Heart left ventricle (tissue), 16 donors: ENCODE measurements around the gene PSMD13. TPM values are rescaled to one million over a fixed set of nuclear protein-coding genes. Genes with fewer than 3 reads are reported as not detected.
A peak's percentile ranks its signal among the peaks of the same experiment; 100 is the strongest.

Experiments
- ATAC-seq, 4 donors: fragments of 200-7000 bp; cut with Tn5 transposase; one replicate each; pipeline ENCODE4 v1.9.1; 2020 to 2022; ENCODE audit warnings: moderate library complexity in 4 of 4, mild to moderate bottlenecking in 3 of 4, moderate number of reproducible peaks in 1 of 4
- DNase-seq, 5 donors: peaks; one replicate each; pipeline ENCODE4 v3.0.0-alpha.2; 2020
- H3K27ac ChIP-seq, 12 donors: fragments of 200-600 bp; sonication (generic) in 4 of 12; one replicate each; pipeline versions ENCODE4 v1.5.0 to v1.8.0; 2016 to 2022; ENCODE audit warnings: mild to moderate bottlenecking in 2 of 12
- H3K27me3 ChIP-seq, 9 donors: fragments of 200-600 bp; sonication (generic) in 2 of 9; one replicate each; pipeline versions ENCODE4 v1.5.1 to v1.8.0; 2016 to 2022; ENCODE audit warnings: mild to moderate bottlenecking in 3 of 9
- H3K36me3 ChIP-seq, 9 donors: fragments of 200-600 bp; sonication (generic) in 2 of 9; one replicate each; pipeline versions ENCODE4 v1.5.0 to v1.8.0; 2018 to 2022; ENCODE audit warnings: mild to moderate bottlenecking in 2 of 9
- H3K4me1 ChIP-seq, 12 donors: fragments of 200-600 bp; sonication (generic) in 4 of 12; one replicate each; pipeline versions ENCODE4 v1.5.0 to v1.8.0; 2016 to 2022; ENCODE audit warnings: mild to moderate bottlenecking in 3 of 12
- H3K4me3 ChIP-seq, 12 donors: fragments of 200-600 bp; sonication (generic) in 4 of 12; one replicate each; pipeline versions ENCODE4 v1.5.0 to v1.8.0; 2017 to 2022; ENCODE audit warnings: mild to moderate bottlenecking in 9 of 12, moderate library complexity in 4 of 12
- H3K9me3 ChIP-seq, 12 donors: fragments of 200-600 bp; sonication (generic) in 4 of 12; one replicate each; pipeline versions ENCODE4 v1.5.0 to v1.8.0; 2016 to 2022; ENCODE audit warnings: mild to moderate bottlenecking in 1 of 12
- POLR2A ChIP-seq, 2 donors: fragments of 450-650 bp; IDR thresholded peaks; one replicate each; pipeline ENCODE4 v1.6.1; 2017; ENCODE audit warnings: antibody characterized with exemption in 2 of 2, mild to moderate bottlenecking in 2 of 2, moderate library complexity in 2 of 2
- WGBS, 4 donors: extraction: QIAGEN DNeasy Blood & Tissue Kit in 2 of 4; methylation state at CpG; one replicate each; pipeline versions ENCODE4 v1.1.5 to v1.1.7; 2013 to 2018; 5-methylcytosine and 5-hydroxymethylcytosine counted together
- intact Hi-C, 10 donors: fragments of 100-400 bp; cut with DNase I; formaldehyde crosslinking; loops; one replicate each; pipeline versions ENCODE4 v1.11.1 to v1.14.2; 2022
- polyA plus RNA-seq, 2 donors: library from polyadenylated mRNA; stranded (reverse); fragments of 200-250 nt; gene quantifications; one replicate each; pipeline ENCODE4 v1.2.3, GENCODE V29; 2013
- total RNA-seq, 9 donors: library from RNA; depleted of rRNA in 2 of 9; stranded (reverse); fragments of >200 nt in 2 of 9; fragmentation: NEBNext Ultra II Directional in 3 of 9; extraction: Animal tissue kit (Norgen Biotek cat#: 25700) in 3 of 9; gene quantifications; one replicate each; pipeline versions ENCODE4 v1.1.0 to v1.2.4, GENCODE V29; 2016 to 2023
- TF ChIP-seq, protein P1 (sequence below), 12 donors: fragments of 200-600 bp; sonication (generic) in 4 of 12; IDR thresholded peaks; one replicate each; pipeline versions ENCODE4 v1.5.0 to v1.8.0; 2018 to 2022; ENCODE audit warnings: antibody characterized with exemption in 12 of 12, mild to moderate bottlenecking in 5 of 12
- donor health status: ischemic (EF 13 %, LVEDD 7.1; RV severe dilation, severe dysfunction).
- donor health status: healthy with polysubstance abuse.
- donor health status: DM: no; HTN: yes; CAD: no.
- donor health status: DM: no; HTN: no; CAD: no.
- donor health status: ischemic (EF 25% LVEDD 6.9; RV normal size, moderate dysfunction).
- donor health status: ischemic (EF 25% LVEDD 5.7; RV mildly dilated, moderate dysfunction).
- donor health status: healthy.
- donor health status: DM: yes; HTN: yes; CAD: no.
- donor health status: ischemic (EF 35%, LVEDD 5.7; RV mildly dilated, moderate dysfunction).
- donor health status: nonischemic (EF 11% LVEDD 7.7; RV severe dilation, severe dysfunction).
- donor health status: DM: yes; HTN: yes; CAD: no.
- donor health status: PGD.
- donor health status: ischemic (EF 29% LVEDD 5.4; RV normal size, mild dysfunction).
- donor health status: nonischemic (EF 23%, LVEDD 6.1; RV moderate dilation, normal function).

Gene PSMD13
- total and polyA plus RNA-seq, 11 donors = 75.1 to 140 (median 89.5) TPM

DNA sequence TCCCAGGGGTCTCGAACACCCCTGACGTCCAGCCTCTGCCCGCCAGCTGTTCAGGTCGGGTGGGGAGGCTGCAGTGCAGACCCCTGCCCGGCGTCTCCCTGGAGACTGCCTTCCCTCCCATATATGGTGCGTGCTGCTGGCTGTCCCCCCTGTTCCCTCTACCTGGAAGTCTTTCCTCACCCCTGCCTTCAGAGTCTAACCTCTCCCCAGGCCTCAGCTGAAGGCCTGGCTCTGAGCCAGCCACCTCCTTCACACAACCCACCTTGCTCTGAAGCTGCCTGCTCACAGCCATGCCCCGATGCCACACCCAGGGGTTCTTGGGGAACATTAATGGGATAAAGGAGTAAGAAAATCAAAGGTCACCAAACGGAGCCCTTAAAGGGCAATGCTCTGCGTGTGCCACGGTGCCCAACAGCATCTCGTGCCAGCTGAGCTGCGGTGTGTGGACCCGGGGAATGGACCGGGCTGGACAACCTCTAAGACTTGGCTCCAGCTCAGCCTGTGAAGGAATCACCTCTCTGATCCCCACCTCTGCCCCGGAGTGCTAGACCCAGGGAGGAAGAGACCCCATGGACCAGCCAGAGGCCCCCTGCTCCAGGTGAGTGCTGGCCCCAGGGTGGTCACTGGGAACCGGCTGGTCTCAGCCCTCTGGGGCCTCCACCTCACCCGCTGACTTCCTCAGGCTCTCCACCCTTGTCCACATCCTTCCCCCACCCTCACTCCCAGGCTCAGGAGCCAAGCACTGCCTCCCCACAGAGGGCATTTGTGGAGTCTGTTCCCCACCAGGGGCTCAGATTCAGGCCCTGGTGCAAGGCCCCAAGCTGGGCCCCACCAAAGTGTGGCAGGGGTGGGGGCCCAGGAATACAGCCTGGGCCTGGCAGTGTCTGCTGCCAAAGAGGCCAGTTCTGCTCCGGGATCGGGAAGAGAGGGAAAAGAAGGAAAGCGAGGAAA is 41.5 kb downstream of the PSMD13 start, which contains the start of gene NLRP6:
TSS of gene NLRP6 (plus strand) at position 407 of the 951 bp plus-strand sequence. CDS start at position 570, 163 bp downstream.
- peaks cover 39 to 68% (median 54%) of the 10 kb centered on the region in 9 donors for H3K27me3 ChIP-seq

DNA sequence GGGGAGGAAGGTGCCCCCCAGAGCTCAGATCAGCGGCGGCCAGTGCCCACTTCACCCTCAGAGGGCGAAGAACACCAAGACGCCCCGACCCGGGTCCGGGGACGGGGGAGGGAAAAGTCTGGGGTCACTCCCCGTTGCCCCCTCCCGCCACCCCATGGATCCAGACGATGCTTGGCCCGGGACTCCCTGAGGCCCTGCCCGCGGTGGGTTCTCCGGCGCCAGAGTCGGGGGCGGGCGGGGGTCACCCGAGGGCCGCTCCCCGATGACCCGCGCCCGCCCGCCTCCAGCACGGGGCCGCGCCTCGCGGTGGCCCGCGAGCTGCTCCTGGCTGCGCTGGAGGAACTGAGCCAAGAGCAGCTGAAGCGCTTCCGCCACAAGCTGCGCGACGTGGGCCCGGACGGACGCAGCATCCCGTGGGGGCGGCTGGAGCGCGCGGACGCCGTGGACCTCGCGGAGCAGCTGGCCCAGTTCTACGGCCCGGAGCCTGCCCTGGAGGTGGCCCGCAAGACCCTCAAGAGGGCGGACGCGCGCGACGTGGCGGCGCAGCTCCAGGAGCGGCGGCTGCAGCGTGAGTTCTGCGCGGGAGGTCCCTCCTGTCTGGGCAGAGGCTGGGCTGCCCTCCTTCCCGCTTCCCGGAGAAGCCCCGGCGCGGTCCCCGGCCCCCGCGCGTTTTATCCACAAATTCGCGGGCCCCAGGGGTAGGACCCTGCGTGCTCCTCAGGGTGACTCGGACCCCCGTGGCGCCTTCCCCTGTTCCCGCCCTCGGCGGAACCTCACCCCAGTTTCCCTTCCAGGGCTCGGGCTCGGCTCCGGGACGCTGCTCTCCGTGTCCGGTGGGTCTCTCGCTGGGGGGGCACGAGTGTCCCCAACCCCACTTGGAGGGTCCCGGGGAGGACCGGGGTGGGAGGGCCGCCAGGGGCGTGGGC is 42.5 kb downstream of the PSMD13 start:
- H3K9me3 ChIP-seq = peaks cover 0 to 3% (median 0%) of the 10 kb centered on the region in 12 donors
- H3K4me3 ChIP-seq = peak overlapping the region in 11 of 12 donors; percentile 3 to 49 (median 31)
- intact Hi-C loops = loop anchor here in 1 of 10 donors (10.0 kb wide), 1 partner anchor 95 kb away; no protein-coding TSS in a partner anchor
- TF ChIP-seq POLR2A (IDR thresholded peaks at IDR 0.05) = no peak
- TF ChIP-seq, protein P1, sequence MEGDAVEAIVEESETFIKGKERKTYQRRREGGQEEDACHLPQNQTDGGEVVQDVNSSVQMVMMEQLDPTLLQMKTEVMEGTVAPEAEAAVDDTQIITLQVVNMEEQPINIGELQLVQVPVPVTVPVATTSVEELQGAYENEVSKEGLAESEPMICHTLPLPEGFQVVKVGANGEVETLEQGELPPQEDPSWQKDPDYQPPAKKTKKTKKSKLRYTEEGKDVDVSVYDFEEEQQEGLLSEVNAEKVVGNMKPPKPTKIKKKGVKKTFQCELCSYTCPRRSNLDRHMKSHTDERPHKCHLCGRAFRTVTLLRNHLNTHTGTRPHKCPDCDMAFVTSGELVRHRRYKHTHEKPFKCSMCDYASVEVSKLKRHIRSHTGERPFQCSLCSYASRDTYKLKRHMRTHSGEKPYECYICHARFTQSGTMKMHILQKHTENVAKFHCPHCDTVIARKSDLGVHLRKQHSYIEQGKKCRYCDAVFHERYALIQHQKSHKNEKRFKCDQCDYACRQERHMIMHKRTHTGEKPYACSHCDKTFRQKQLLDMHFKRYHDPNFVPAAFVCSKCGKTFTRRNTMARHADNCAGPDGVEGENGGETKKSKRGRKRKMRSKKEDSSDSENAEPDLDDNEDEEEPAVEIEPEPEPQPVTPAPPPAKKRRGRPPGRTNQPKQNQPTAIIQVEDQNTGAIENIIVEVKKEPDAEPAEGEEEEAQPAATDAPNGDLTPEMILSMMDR (IDR thresholded peaks at IDR 0.05) = no peak
- DNase-seq (peak in 4 of 5 donors; percentile 16 to 63 (median 28)), ATAC-seq (peak in 3 of 4 donors; percentile 33 to 38 (median 35))
- H3K27me3 ChIP-seq = peaks cover 39 to 78% (median 57%) of the 10 kb centered on the region in 9 donors
- no peaks in the 10 kb centered on the region for H3K36me3 ChIP-seq
- H3K27ac ChIP-seq = no peak overlapping the region
- whole genome bisulfite sequencing, 4 donors = 12 to 16% (median 16%) methylated on average over 34 to 97 of the region's 97 CpGs
- peaks cover 0 to 31% (median 16%) of the 10 kb centered on the region in 12 donors for H3K4me1 ChIP-seq

More for the DNA sequence above, 41.5 kb downstream of the PSMD13 start, which contains the start of gene NLRP6:
- H3K4me1 ChIP-seq = peaks cover 0 to 31% (median 16%) of the 10 kb centered on the region in 12 donors
- no peak within 1 kb of the TSS for H3K27ac ChIP-seq
- ATAC-seq (no peak), DNase-seq (peak in 3 of 5 donors; percentile 12 to 35 (median 20))
- H3K9me3 ChIP-seq = peaks cover 0 to 3% (median 0%) of the 10 kb centered on the region in 12 donors
- intact Hi-C loops = loop anchor here in 1 of 10 donors (10.0 kb wide), 1 partner anchor 97 kb away; no protein-coding TSS in a partner anchor
- no peak for TF ChIP-seq POLR2A (IDR thresholded peaks at IDR 0.05)
- TF ChIP-seq, protein P1 (IDR thresholded peaks at IDR 0.05) = no peak
- peak within 1 kb of the TSS in 10 of 12 donors; percentile 3 to 49 (median 30) for H3K4me3 ChIP-seq
- no peaks in the 10 kb centered on the region for H3K36me3 ChIP-seq
- WGBS, 4 donors = 67 to 77% (median 72%) methylated on average over 14 to 21 of the region's 21 CpGs

DNA sequence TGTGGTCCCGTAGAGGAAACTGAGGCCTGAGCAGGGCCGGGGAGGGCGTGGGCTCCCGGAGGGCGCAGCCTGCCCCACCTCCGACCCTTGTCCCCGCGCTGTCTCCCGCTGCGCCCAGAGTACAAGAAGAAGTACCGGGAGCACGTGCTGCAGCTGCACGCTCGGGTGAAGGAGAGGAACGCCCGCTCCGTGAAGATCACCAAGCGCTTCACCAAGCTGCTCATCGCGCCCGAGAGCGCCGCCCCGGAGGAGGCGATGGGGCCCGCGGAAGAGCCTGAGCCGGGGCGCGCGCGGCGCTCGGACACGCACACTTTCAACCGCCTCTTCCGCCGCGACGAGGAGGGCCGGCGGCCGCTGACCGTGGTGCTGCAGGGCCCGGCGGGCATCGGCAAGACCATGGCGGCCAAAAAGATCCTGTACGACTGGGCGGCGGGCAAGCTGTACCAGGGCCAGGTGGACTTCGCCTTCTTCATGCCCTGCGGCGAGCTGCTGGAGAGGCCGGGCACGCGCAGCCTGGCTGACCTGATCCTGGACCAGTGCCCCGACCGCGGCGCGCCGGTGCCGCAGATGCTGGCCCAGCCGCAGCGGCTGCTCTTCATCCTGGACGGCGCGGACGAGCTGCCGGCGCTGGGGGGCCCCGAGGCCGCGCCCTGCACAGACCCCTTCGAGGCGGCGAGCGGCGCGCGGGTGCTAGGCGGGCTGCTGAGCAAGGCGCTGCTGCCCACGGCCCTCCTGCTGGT is 43.4 kb downstream of the PSMD13 start:
- no peak for TF ChIP-seq POLR2A (IDR thresholded peaks at IDR 0.05)
- TF ChIP-seq, protein P1 (IDR thresholded peaks at IDR 0.05) = no peak
- Histone ChIP-seq H3K9me3 (peaks cover 0 to 3% (median 0%) of the 10 kb centered on the region in 12 donors), H3K27ac (no peak overlapping the region), H3K27me3 (peaks cover 39 to 86% (median 65%) of the 10 kb centered on the region in 9 donors), H3K36me3 (no peaks in the 10 kb centered on the region), H3K4me3 (peak overlapping the region in 11 of 12 donors; percentile 3 to 49 (median 31)), H3K4me1 (peaks cover 0 to 31% (median 16%) of the 10 kb centered on the region in 12 donors)
- DNase-seq (peak in 4 of 5 donors; percentile 13 to 71 (median 26)), ATAC-seq (peak in 3 of 4 donors; percentile 21 to 67 (median 52))
- intact Hi-C loops = loop anchor here in 1 of 10 donors (10.0 kb wide), 1 partner anchor 95 kb away; no protein-coding TSS in a partner anchor
- WGBS, 4 donors = 3 to 5% (median 4%) methylated on average over 30 to 85 of the region's 85 CpGs
